ENCODE results near the gene YWHAH. TPM values are rescaled to one million over a fixed set of nuclear protein-coding genes. Genes with fewer than 3 reads are reported as not detected.

YWHAH gene
- total and polyA plus RNA-seq, 2 of the 8 experiments (the other 6 are each of a cell fraction or from before 2014, with no cell fraction given) = 146 to 247 TPM

GRCh38 chr22:31938296-31938695, 6.0 kb upstream of the YWHAH start:
- Histone ChIP-seq H3K9me3 (ENCODE audit: insufficient read depth in 2 of 2, low read depth in 1 of 2, low read length in 1 of 2) (no peaks in the 10 kb centered on the region), H3K4me2 (ENCODE audit: insufficient read depth in 1 of 2, low read depth in 2 of 2, low read length in 2 of 2) (no peak overlapping the region), H3K4me3 (ENCODE audit: extremely low read depth in 1 of 4, insufficient read depth in 2 of 4, low read depth in 3 of 4, low read length in 4 of 4) (no peak overlapping the region), H3K79me2 (ENCODE audit: control insufficient read depth in 1 of 2, insufficient read depth in 2 of 2, low read length in 2 of 2) (no peaks in the 10 kb centered on the region), H2BK5ac (ENCODE audit: low read depth, low read length) (no peak overlapping the region), H3K9ac (replicated peaks in 1 of 4; ENCODE audit: extremely low read depth in 1 of 4, low read depth in 3 of 4, low read length in 3 of 4) (no peak overlapping the region), H2BK120ac (replicated peaks; ENCODE audit: low read depth, low read length) (no peak overlapping the region), H3K4ac (replicated peaks; ENCODE audit: insufficient read length, low read depth, low read length) (no peak overlapping the region), H3K27ac (ENCODE audit: low read depth, low read length) (no peak overlapping the region), H2AFZ (ENCODE audit: low read length) (no peak overlapping the region), H3K27me3 (replicated peaks in 1 of 4; ENCODE audit: control insufficient read depth in 3 of 4, extremely low read depth in 1 of 4, insufficient read depth in 3 of 4, low read length in 3 of 4) (no peaks in the 10 kb centered on the region), H4K8ac (ENCODE audit: extremely low read depth, insufficient read depth, low read length) (no peak overlapping the region), H2BK15ac (ENCODE audit: low read length) (no peak overlapping the region), H3K36me3 (ENCODE audit: control insufficient read depth in 2 of 4, insufficient read depth in 4 of 4, low read length in 3 of 4) (no peaks in the 10 kb centered on the region), H3K4me1 (replicated peaks in 1 of 4; ENCODE audit: control insufficient read depth in 3 of 4, insufficient read depth in 4 of 4, low read length in 3 of 4) (peaks cover 0 to under 1% (median 0%) of the 10 kb centered on the region in 4 experiments; a peak in 3 of 7 replicates), H3K23ac (ENCODE audit: insufficient read length) (no peak overlapping the region), H4K91ac (replicated peaks; ENCODE audit: insufficient read length, low read length) (no peak overlapping the region), H4K5ac (ENCODE audit: insufficient read length, low read depth, low read length) (no peak overlapping the region), H2BK20ac (ENCODE audit: low read length) (no peak overlapping the region), H3K23me2 (ENCODE audit: low read depth, low read length) (no peaks in the 10 kb centered on the region), H2AK5ac (ENCODE audit: low read depth, low read length) (no peak overlapping the region), H4K20me1 (replicated peaks in 1 of 2; ENCODE audit: control insufficient read depth in 1 of 2, insufficient read depth in 2 of 2, low read length in 2 of 2) (no peaks in the 10 kb centered on the region), H2BK12ac (ENCODE audit: low read depth, low read length) (no peak overlapping the region), H3K56ac (replicated peaks; ENCODE audit: insufficient read length, low read depth, low read length) (no peak overlapping the region), H3K14ac (ENCODE audit: insufficient read length) (no peak overlapping the region), H3K79me1 (ENCODE audit: low read depth, low read length) (no peaks in the 10 kb centered on the region), H3K18ac (ENCODE audit: extremely low read depth, low read length) (no peak overlapping the region)
- DNase-seq (ENCODE audit: low read depth in 1 of 2, low spot score in 2 of 2) (no peak), FAIRE-seq (no peak)
- WGBS, 2 experiments (ENCODE audit: extremely low coverage in 1 of 2, insufficient coverage in 1 of 2, insufficient read length in 1 of 2, insufficient replicate concordance in 2 of 2, low coverage in 1 of 2, low lambda C conversion rate in 2 of 2, missing lambda C conversion rate in 1 of 2) = 76% methylated on average over 8 of the region's 8 CpGs; no CpG with 5 or more reads in 1 of the 2 experiments
- ChIA-PET CTCF (ENCODE audit: partially characterized antibody) (interaction anchor here (1.2 kb wide), 1 partner anchor 24 kb away, joined by 3 read pairs; no protein-coding TSS in a partner anchor), POLR2A (ENCODE audit: partially characterized antibody) (interaction anchor here (0.8 to 1.1 kb wide), 3 partner anchors 12 to 185 kb away, joined by 3 to 5 read pairs (median 4); partner anchors contain the start of gene DEPDC5)
- TF ChIP-seq SP2 (IDR thresholded peaks at IDR 0.05; ENCODE audit: low read length) (no peak), RAD21 (IDR thresholded peaks at IDR 0.05 in 1 of 2, conservative IDR thresholded peaks at IDR 0.05 in 1 of 2; ENCODE audit: low read depth in 2 of 2, low read length in 2 of 2) (no peak), POU5F1 (IDR thresholded peaks at IDR 0.05; ENCODE audit: low read depth, low read length) (no peak), GTF2F1 (IDR thresholded peaks at IDR 0.05; ENCODE audit: borderline replicate concordance, low read depth, low read length) (no peak), SIN3A (conservative IDR thresholded peaks at IDR 0.05 in 1 of 2, IDR thresholded peaks at IDR 0.05 in 1 of 2; ENCODE audit: low read depth in 1 of 2, low read length in 2 of 2) (no peak), RXRA (IDR thresholded peaks at IDR 0.05; ENCODE audit: insufficient read depth, low read depth, low read length) (no peak), CHD2 (IDR thresholded peaks at IDR 0.05; ENCODE audit: low read length) (no peak), BACH1 (IDR thresholded peaks at IDR 0.05; ENCODE audit: low read length) (no peak), SRF (IDR thresholded peaks at IDR 0.05; ENCODE audit: low read depth, low read length) (no peak), PHF8 (conservative IDR thresholded peaks at IDR 0.05; ENCODE audit: low read depth, low read length) (no peak), ATF2 (IDR thresholded peaks at IDR 0.05; ENCODE audit: low read length) (no peak), BCL11A (IDR thresholded peaks at IDR 0.05; ENCODE audit: low read depth in 2 of 2, low read length in 2 of 2) (no peak)

All from H1 (cell line).